Measurements from ENCODE around the gene SLC25A26. TPM values are rescaled to one million over a fixed set of nuclear protein-coding genes. Genes with fewer than 3 reads are reported as not detected.

Gene SLC25A26
- total RNA-seq, 1 donor from 2014 or later, result 14.9 TPM

- ATAC-seq, result no peak
- no peak for DNase-seq (ENCODE audit: low spot score)
Measured at GRCh38 chr3:66366747-66367146, 145.9 kb downstream of the SLC25A26 start.

- ATAC-seq (no peak), DNase-seq (ENCODE audit: low spot score) (no peak)
Measured at GRCh38 chr3:66367979-66368378, 147.2 kb downstream of the SLC25A26 start.

GRCh38 chr3:66370179-66370578, 149.4 kb downstream of the SLC25A26 start:
- ATAC-seq (no peak), DNase-seq (ENCODE audit: low spot score) (no peak)

GRCh38 chr3:66371432-66371831, 150.6 kb downstream of the SLC25A26 start:
- no peak for DNase-seq (ENCODE audit: low spot score)

GRCh38 chr3:66372681-66373350, 152.0 kb downstream of the SLC25A26 start:
- ATAC-seq (peak; percentile 77), DNase-seq (ENCODE audit: low spot score) (no peak)

More at GRCh38 chr3:66371432-66371831, 150.6 kb downstream of the SLC25A26 start:
- ATAC-seq, result no peak

GRCh38 chr3:66376568-66376967, 155.8 kb downstream of the SLC25A26 start:
- ATAC-seq (peak; percentile 88), DNase-seq (ENCODE audit: low spot score) (peak; percentile 77)

- DNase-seq (ENCODE audit: low spot score) (no peak), ATAC-seq (no peak)
Measured at GRCh38 chr3:66377800-66378199, 157.0 kb downstream of the SLC25A26 start.

- no peak for DNase-seq (ENCODE audit: low spot score)
- no peak for ATAC-seq
Measured at GRCh38 chr3:66378256-66378655, 157.5 kb downstream of the SLC25A26 start.

- no peak for DNase-seq (ENCODE audit: low spot score)
- ATAC-seq, result no peak
Measured at GRCh38 chr3:66379565-66379964, 158.8 kb downstream of the SLC25A26 start.

GRCh38 chr3:66380200-66380932, 159.6 kb downstream of the SLC25A26 start:
- no peak for ATAC-seq
- no peak for DNase-seq (ENCODE audit: low spot score)

GRCh38 chr3:66381626-66382025, 160.8 kb downstream of the SLC25A26 start:
- ATAC-seq (no peak), DNase-seq (ENCODE audit: low spot score) (no peak)

- no peak for ATAC-seq
- no peak for DNase-seq (ENCODE audit: low spot score)
Measured at GRCh38 chr3:66382142-66382541, 161.3 kb downstream of the SLC25A26 start.

GRCh38 chr3:66383023-66383422, 162.2 kb downstream of the SLC25A26 start:
- no peak for ATAC-seq
- no peak for DNase-seq (ENCODE audit: low spot score)

GRCh38 chr3:66383998-66384745, 163.4 kb downstream of the SLC25A26 start:
- no peak for ATAC-seq
- DNase-seq (ENCODE audit: low spot score), result no peak

- no peak for DNase-seq (ENCODE audit: low spot score)
- ATAC-seq, result no peak
Measured at GRCh38 chr3:66385066-66385465, 164.3 kb downstream of the SLC25A26 start.

GRCh38 chr3:66386011-66386924, 165.5 kb downstream of the SLC25A26 start:
- ATAC-seq (no peak), DNase-seq (ENCODE audit: low spot score) (no peak)

- no peak for ATAC-seq
- no peak for DNase-seq (ENCODE audit: low spot score)
Measured at GRCh38 chr3:66386925-66387650, 166.3 kb downstream of the SLC25A26 start.

- ATAC-seq (no peak), DNase-seq (ENCODE audit: low spot score) (no peak)
Measured at GRCh38 chr3:66390013-66390412, 169.2 kb downstream of the SLC25A26 start.

GRCh38 chr3:66392512-66392911, 171.7 kb downstream of the SLC25A26 start:
- ATAC-seq (no peak), DNase-seq (ENCODE audit: low spot score) (no peak)

GRCh38 chr3:66392966-66393332, 172.1 kb downstream of the SLC25A26 start:
- DNase-seq (ENCODE audit: low spot score) (no peak), ATAC-seq (no peak)
